COLO829 (cell line): ENCODE results near the gene CERS6.
"Not testable (repeated sequence)": the region's sequence is repeated elsewhere in the genome, so short reads cannot be mapped to it uniquely, and the experiment has no call there.

ENCODE experiments used
- DNase-seq: peaks from one replicate; pipeline ENCODE4 v3.0.0; 2012; ENCODE audit warnings: low spot score

CERS6 gene

GRCh38 chr2:168773719-168774521 lies 317.8 kb downstream of the CERS6 start:
- DNase-seq = peak; percentile 62

- no peak for DNase-seq
Measured at GRCh38 chr2:168775837-168776236, 319.8 kb downstream of the CERS6 start.

- DNase-seq = no peak
Measured at GRCh38 chr2:168780669-168781071, 324.6 kb downstream of the CERS6 start.

GRCh38 chr2:168781191-168781817 lies 325.2 kb downstream of the CERS6 start:
- no peak for DNase-seq

GRCh38 chr2:168782271-168782670 lies 326.2 kb downstream of the CERS6 start:
- DNase-seq = no peak

GRCh38 chr2:168784993-168785392 lies 328.9 kb downstream of the CERS6 start:
- no peak for DNase-seq

GRCh38 chr2:168787098-168787781 lies 331.2 kb downstream of the CERS6 start:
- DNase-seq = no peak

GRCh38 chr2:168787782-168788376 lies 331.8 kb downstream of the CERS6 start:
- no peak for DNase-seq

- no peak for DNase-seq
Measured at GRCh38 chr2:168789776-168790175, 333.7 kb downstream of the CERS6 start.

GRCh38 chr2:168790226-168790902 lies 334.3 kb downstream of the CERS6 start:
- DNase-seq = no peak

- DNase-seq = not testable (repeated sequence)
Measured at GRCh38 chr2:168791140-168791539, 335.1 kb downstream of the CERS6 start.

GRCh38 chr2:168793596-168793995 lies 337.5 kb downstream of the CERS6 start:
- no peak for DNase-seq

GRCh38 chr2:168794968-168795367 lies 338.9 kb downstream of the CERS6 start:
- DNase-seq = no peak

- no peak for DNase-seq
Measured at GRCh38 chr2:168796090-168796577, 340.1 kb downstream of the CERS6 start.

GRCh38 chr2:168796583-168797285 lies 340.7 kb downstream of the CERS6 start:
- DNase-seq = no peak

GRCh38 chr2:168797286-168797655 lies 341.2 kb downstream of the CERS6 start:
- DNase-seq = no peak

- no peak for DNase-seq
Measured at GRCh38 chr2:168798076-168798887, 342.2 kb downstream of the CERS6 start.

GRCh38 chr2:168798888-168799410 lies 342.9 kb downstream of the CERS6 start:
- no peak for DNase-seq

- DNase-seq = no peak
Measured at GRCh38 chr2:168801471-168801870, 345.4 kb downstream of the CERS6 start.
